Memory B cell (primary cell): ENCODE measurements around the gene BRME1.
"Not testable (repeated sequence)": the region's sequence is repeated elsewhere in the genome, so short reads cannot be mapped to it uniquely, and the experiment has no call there.

ENCODE experiments used
- ATAC-seq: fragments of 150-1000 bp; cut with Tn5 transposase; 2 replicates; pipeline ENCODE4 v1.10.0; 2021; ENCODE audit warnings: low read depth, mild to moderate bottlenecking, moderate library complexity
- DNase-seq, 2 donors: peaks; one replicate each; pipeline ENCODE4 v3.0.0; 2022; ENCODE audit warnings: low spot score in 2 of 2
- H3K27ac Mint-ChIP-seq: one replicate; pipeline ENCODE4 v1.8.0; 2022; ENCODE audit warnings: mild to moderate bottlenecking, moderate library complexity, mixed read lengths
- H3K27me3 Mint-ChIP-seq: one replicate; pipeline ENCODE4 v1.8.0; 2022; ENCODE audit warnings: mixed read lengths
- H3K36me3 Mint-ChIP-seq: one replicate; pipeline ENCODE4 v1.8.0; 2022; ENCODE audit warnings: mild to moderate bottlenecking, mixed read lengths
- H3K4me1 Mint-ChIP-seq: one replicate; pipeline ENCODE4 v1.8.0; 2022; ENCODE audit warnings: mixed read lengths
- H3K4me3 Mint-ChIP-seq: one replicate; pipeline ENCODE4 v1.8.0; 2022; ENCODE audit warnings: mild to moderate bottlenecking, moderate library complexity, mixed read lengths
- H3K9me3 Mint-ChIP-seq: one replicate; pipeline ENCODE4 v1.8.0; 2022; ENCODE audit warnings: mixed read lengths

The BRME1 gene

GRCh38 chr19:13860679-13861391 lies 45.1 kb downstream of the BRME1 start:
- no peak for DNase-seq
- Mint-ChIP-seq H3K4me1 (peaks cover 17% of the 10 kb centered on the region), H3K27ac (peak overlapping the region; percentile 93), H3K9me3 (no peaks in the 10 kb centered on the region), H3K4me3 (peak overlapping the region; percentile 92), H3K36me3 (no peaks in the 10 kb centered on the region), H3K27me3 (peaks cover 10% of the 10 kb centered on the region)
- ATAC-seq, result no peak

- Mint-ChIP-seq H3K36me3 (no peaks in the 10 kb centered on the region), H3K9me3 (no peaks in the 10 kb centered on the region), H3K4me1 (peaks cover 15% of the 10 kb centered on the region), H3K4me3 (no peak overlapping the region), H3K27ac (no peak overlapping the region), H3K27me3 (peaks cover 7% of the 10 kb centered on the region)
- ATAC-seq (no peak), DNase-seq (no peak)
Measured at GRCh38 chr19:13859361-13859880, 46.5 kb downstream of the BRME1 start.

GRCh38 chr19:13856497-13856896 lies 49.4 kb downstream of the BRME1 start:
- ATAC-seq (no peak), DNase-seq (no peak)
- Mint-ChIP-seq H3K27me3 (no peaks in the 10 kb centered on the region), H3K4me1 (peaks cover 8% of the 10 kb centered on the region), H3K4me3 (no peak overlapping the region), H3K36me3 (no peaks in the 10 kb centered on the region), H3K27ac (no peak overlapping the region), H3K9me3 (no peaks in the 10 kb centered on the region)

- Mint-ChIP-seq H3K4me1 (peaks cover 11% of the 10 kb centered on the region), H3K27ac (peak overlapping the region; percentile 99)
- H3K4me3 Mint-ChIP-seq, H3K27me3 Mint-ChIP-seq, H3K36me3 Mint-ChIP-seq, ATAC-seq, H3K9me3 Mint-ChIP-seq, DNase-seq: not testable (repeated sequence)
Measured at GRCh38 chr19:13852171-13852707, 53.7 kb downstream of the BRME1 start.

GRCh38 chr19:13851734-13852114 lies 54.2 kb downstream of the BRME1 start:
- H3K9me3 Mint-ChIP-seq, H3K4me3 Mint-ChIP-seq, H3K27me3 Mint-ChIP-seq, DNase-seq, ATAC-seq, H3K36me3 Mint-ChIP-seq: not testable (repeated sequence)
- H3K4me1 Mint-ChIP-seq, result peaks cover 13% of the 10 kb centered on the region
- H3K27ac Mint-ChIP-seq, result peak overlapping the region; percentile 99

- H3K27ac Mint-ChIP-seq, result peak overlapping the region; percentile 99
- no peaks in the 10 kb centered on the region for H3K36me3 Mint-ChIP-seq
- H3K27me3 Mint-ChIP-seq, result no peaks in the 10 kb centered on the region
- DNase-seq, result no peak
- peak overlapping the region; percentile 67 for H3K4me3 Mint-ChIP-seq
- H3K4me1 Mint-ChIP-seq, result peaks cover 18% of the 10 kb centered on the region
- no peaks in the 10 kb centered on the region for H3K9me3 Mint-ChIP-seq
- no peak for ATAC-seq
Measured at GRCh38 chr19:13850910-13851733, 54.8 kb downstream of the BRME1 start.

- Mint-ChIP-seq H3K36me3 (no peaks in the 10 kb centered on the region), H3K4me1 (peaks cover 22% of the 10 kb centered on the region), H3K4me3 (peak overlapping the region; percentile 67), H3K27ac (peak overlapping the region; percentile 99), H3K27me3 (no peaks in the 10 kb centered on the region), H3K9me3 (no peaks in the 10 kb centered on the region)
- peak; percentile 74 to 75 for DNase-seq
- peak; percentile 19 for ATAC-seq
Measured at GRCh38 chr19:13849991-13850909, 55.7 kb downstream of the BRME1 start.

- Mint-ChIP-seq H3K9me3 (no peaks in the 10 kb centered on the region), H3K4me3 (peak overlapping the region; percentile 37), H3K27ac (peak overlapping the region; percentile 99), H3K27me3 (no peaks in the 10 kb centered on the region), H3K36me3 (no peaks in the 10 kb centered on the region), H3K4me1 (peaks cover 28% of the 10 kb centered on the region)
- no peak for ATAC-seq
- DNase-seq, result peak in 1 of 2 donors; percentile 34
Measured at GRCh38 chr19:13848798-13849676, 56.9 kb downstream of the BRME1 start.

GRCh38 chr19:13848340-13848677 lies 57.6 kb downstream of the BRME1 start:
- H3K36me3 Mint-ChIP-seq, result no peaks in the 10 kb centered on the region
- no peaks in the 10 kb centered on the region for H3K27me3 Mint-ChIP-seq
- H3K4me1 Mint-ChIP-seq, result peaks cover 29% of the 10 kb centered on the region
- H3K9me3 Mint-ChIP-seq, result no peaks in the 10 kb centered on the region
- no peak for DNase-seq
- H3K4me3 Mint-ChIP-seq, result no peak overlapping the region
- no peak for ATAC-seq
- H3K27ac Mint-ChIP-seq, result peak overlapping the region; percentile 99

- peak; percentile 71 to 77 for DNase-seq
- Mint-ChIP-seq H3K36me3 (no peaks in the 10 kb centered on the region), H3K9me3 (no peaks in the 10 kb centered on the region), H3K27ac (peak overlapping the region; percentile 99), H3K4me1 (peaks cover 31% of the 10 kb centered on the region), H3K27me3 (no peaks in the 10 kb centered on the region), H3K4me3 (peak overlapping the region; percentile 78)
- peak; percentile 22 for ATAC-seq
Measured at GRCh38 chr19:13847407-13848339, 58.2 kb downstream of the BRME1 start.

- Mint-ChIP-seq H3K27me3 (no peaks in the 10 kb centered on the region), H3K4me1 (peaks cover 31% of the 10 kb centered on the region), H3K4me3 (peak overlapping the region; percentile 78), H3K27ac (peak overlapping the region; percentile 99), H3K9me3 (no peaks in the 10 kb centered on the region), H3K36me3 (no peaks in the 10 kb centered on the region)
- peak; percentile 96 to 97 for DNase-seq
- peak; percentile 69 for ATAC-seq
Measured at GRCh38 chr19:13846557-13847406, 59.1 kb downstream of the BRME1 start.
